Activated T-helper 1 cell treated with anti-CD3 and anti-CD28 coated beads, Interleukin-2, amount 50 U/mL, for 16 hours (primary cell): ENCODE results near the gene ACOXL.

ENCODE experiments used
- DNase-seq, 2 donors: peaks; one replicate each; pipeline ENCODE4 v3.0.0-alpha.2; 2020; ENCODE audit warnings: low read depth in 1 of 2, low spot score in 1 of 2

Gene ACOXL

DNA sequence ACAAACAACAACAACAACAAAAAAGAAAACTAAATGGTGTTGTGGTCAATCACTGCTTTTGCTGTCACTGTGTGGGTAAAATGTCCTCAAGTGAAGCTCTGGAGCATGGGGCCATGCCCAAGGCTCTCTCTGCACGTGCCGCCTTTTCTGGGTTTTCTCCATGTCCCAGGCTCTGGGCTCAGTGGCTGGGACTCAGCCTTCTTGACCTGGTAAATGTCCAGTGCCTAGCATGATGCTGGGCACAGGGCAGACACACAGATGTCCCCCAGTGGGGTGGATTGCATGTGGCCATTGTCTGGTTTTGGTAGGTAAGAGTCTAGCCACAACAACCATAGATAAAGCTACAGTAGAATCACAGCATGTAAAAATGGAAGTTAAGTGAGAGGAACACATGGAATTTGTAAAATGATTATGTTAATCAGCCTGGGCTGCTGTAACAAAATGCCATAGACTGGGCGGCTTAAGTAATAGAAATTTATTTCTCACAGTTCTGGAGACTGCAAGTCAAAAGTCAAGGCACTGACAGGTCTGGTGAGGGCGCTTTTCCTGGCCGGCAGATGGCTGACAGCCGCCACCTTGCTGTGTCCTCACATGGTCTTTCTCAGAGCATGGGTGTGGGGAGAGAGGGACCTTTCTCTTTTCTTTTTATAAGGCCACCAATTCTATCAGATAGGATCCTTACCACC, 174.4 kb downstream of the ACOXL start:
- DNase-seq = no peak

DNA sequence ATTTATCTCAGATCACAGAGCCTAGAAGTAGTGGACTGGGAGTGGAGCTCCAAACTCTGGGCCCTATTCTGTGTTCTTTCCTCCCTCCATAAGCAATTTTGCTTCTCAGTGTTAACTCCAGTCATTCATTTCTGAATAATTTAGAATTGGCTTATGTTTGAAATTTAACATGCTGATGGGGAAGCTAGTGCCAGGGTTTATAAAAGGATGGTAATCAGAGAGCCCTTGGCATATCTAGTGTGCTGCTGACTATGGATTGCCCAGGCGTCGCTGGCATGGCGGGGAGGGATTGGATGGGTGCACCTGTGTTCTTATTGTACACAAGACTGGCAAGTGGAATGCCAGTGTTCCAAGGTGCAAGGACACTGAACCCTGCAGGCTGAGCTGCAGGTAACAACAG, 177.1 kb downstream of the ACOXL start:
- DNase-seq = no peak

DNA sequence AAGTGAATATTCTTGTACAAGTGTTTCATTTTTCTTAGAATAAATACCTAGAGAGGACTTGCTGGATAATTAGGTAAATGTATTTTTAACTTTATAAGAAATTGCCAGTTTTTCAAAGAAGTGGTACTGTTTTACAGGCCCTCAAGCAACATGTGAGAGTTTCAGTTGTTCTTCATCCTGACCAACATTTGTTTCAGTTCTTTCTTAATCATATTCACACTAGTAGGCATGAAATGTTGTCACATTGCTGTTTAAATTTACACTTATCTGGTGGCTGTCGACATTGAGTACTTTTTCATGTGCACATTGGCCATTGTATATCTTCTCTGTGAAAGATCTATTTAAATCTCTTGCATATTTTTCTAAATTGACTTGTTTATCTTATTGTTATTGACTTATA, 178.1 kb downstream of the ACOXL start:
- DNase-seq = no peak

DNA sequence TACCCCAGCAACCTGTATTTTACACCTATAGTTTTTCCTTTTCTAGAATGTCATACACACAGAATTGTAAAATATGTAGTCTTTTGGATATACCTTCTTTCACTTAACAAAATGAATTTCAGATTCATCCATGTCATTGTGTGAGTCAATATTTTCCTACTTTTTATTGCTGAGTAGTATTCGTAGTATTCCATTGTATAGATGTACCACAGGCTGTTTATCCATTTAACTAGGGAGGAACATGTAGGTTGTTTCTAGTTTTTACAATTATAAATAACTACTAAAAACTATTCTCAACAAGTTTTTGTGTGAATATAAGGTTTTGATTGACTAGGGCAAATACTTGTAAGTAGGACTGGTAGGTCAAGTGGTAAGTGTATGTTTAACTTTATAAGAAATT, 187.4 kb downstream of the ACOXL start:
- no peak for DNase-seq

DNA sequence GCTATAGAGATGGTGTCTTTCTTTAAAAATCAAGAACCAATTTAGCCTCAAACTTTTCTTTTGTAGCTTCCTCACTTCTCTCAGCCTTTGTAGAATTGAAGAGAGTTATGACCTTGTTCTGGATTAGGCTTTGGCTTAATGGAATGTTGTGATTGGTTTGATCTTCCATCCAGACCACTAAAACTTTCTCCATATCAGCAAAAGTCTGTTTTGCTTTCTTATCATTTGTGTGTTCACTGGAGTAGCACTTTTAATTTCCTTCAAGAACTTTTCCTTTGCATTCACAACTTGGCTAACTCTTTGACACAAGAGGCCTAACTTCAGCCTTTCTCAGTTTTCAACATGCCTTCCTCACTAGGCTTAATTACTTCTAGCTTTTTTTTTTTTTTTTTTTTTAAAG, 193.1 kb downstream of the ACOXL start:
- no peak for DNase-seq

DNA sequence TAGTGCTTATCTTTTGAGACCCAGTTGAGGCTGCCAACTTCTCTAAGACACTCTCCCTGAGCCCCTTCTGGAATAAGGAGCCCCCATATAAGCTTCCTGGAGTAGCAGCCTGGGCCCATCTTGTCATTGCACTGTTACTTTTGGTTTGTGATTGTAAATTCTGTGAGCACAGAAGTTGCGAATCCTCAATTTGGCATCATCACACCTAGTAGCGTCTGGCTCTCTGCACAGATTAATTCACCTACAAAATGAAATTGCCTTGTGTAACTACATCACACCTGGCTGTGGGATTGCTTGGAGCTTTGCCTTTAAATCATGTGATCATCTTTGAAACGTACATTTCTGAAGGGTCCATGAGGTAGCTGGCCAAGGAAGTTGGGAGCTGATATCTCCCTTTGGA, 195.2 kb downstream of the ACOXL start:
- no peak for DNase-seq

DNA sequence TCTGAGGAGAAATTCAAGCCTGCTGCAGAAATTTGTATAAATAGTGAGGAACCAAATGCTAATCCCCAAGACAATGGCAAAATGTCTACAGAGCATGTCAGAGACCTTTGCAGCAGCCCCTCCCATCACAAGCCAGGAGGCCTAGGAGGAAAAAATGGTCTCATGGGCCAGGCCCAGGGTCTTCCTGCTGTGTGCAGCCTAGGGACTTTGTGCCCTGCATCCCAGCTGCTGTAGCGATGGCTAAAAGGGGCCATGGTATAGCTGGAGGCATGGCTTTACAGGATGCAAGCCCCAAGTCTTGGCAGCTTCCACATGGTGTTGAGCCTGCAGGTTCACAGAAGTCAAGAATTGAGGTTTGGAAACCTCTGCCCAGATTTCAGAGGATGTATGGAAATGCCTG, 197.2 kb downstream of the ACOXL start:
- no peak for DNase-seq

DNA sequence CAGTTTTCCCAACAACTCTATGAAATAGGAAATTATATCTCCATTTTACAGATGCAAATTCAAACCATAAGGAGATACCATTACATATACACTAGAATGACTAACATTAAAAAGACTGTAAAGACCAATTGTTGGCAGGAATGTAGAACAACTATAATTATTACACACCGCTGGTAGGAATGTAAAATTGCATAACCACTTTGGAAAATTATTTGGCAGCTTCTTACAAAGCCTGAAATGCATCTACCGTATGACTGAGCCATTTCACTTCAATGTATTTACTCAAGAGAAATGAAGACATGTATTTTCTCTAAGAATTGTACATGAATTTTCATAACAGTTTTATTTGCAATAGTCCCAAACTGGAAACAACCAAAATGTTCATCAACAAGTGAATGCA, 199.3 kb downstream of the ACOXL start:
- DNase-seq = no peak

DNA sequence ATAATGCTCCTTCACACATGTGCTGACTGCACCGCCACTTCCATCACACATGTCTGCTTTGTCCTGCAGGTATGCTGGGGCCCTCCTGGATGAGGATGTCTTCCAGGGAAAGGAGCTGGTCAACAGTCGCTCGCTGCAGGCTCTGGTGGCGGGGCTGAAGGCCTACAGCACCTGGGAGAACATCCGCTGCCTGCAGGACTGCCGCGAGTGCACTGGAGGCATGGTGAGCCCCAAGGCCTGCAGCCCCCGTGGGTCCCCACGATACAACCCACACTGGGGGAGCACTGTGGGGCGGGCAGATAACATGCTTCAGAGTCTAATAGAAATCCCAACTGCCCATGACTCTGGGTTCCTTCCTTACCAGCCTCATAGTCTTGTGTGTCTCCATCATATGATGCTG, 201.0 kb downstream of the ACOXL start:
- DNase-seq = no peak

DNA sequence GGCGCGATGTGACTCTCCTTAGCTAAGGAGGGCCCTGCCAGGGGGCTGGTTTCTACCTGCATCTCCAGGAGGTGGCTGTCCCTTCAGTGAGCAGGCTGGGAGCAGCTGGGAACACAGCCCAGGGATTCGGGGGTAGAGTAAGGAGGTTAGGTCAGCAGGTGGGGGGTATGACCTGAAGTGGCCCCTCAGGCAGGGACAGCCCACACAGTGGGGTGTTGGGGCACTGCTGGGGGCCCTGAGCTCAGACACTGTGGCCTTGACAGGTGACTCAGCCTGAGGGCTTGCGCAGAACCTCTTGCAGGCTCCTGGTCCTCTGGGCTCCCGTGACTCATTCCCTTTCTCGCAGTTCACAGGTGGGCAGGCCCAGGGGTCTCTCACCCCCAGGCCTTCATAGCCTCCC, 202.6 kb downstream of the ACOXL start:
- DNase-seq = no peak

DNA sequence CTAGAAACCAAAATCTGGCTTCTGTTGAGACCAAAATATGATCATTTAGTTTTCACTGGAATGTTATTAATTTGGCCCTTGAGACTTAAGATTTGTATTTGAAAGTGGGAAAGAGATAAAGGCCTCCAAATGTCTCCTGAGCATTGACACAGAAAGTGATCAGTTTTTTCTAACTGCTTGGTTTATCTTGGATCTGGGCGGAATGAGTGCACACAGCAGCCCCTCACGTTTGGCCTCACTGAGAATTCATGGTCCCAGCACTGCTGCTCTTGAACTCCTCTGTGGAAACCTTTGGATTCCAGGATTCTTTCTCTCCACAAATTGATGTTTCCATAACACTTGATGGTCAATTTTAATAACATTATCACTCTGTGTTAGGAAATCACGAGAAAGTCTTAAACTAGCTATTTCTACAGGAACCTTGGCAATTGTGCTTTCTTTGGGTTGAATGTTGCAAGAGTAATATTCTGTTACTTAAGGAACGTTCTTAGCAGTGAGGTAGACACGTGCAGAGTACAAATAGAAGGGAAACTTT, 208.1 kb downstream of the ACOXL start:
- no peak for DNase-seq

DNA sequence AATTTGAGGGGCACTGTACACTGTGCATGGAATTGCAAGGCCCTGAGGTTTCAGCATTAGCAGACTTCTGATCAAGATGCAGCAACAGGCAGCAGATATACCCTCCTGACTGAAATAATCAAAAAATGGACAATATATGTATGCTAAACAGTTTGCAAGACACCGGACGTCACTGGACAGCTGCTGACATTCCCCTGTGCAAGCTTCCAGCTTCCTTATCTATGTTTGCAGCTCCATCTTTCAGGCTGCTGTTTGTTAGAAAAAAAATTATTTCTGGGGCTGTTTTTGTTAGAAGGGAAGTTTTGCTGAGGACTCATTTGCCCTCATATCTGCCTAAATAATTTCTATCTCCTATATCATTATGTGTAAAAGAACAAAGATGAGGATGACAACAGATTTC, 208.9 kb downstream of the ACOXL start:
- DNase-seq = no peak

DNA sequence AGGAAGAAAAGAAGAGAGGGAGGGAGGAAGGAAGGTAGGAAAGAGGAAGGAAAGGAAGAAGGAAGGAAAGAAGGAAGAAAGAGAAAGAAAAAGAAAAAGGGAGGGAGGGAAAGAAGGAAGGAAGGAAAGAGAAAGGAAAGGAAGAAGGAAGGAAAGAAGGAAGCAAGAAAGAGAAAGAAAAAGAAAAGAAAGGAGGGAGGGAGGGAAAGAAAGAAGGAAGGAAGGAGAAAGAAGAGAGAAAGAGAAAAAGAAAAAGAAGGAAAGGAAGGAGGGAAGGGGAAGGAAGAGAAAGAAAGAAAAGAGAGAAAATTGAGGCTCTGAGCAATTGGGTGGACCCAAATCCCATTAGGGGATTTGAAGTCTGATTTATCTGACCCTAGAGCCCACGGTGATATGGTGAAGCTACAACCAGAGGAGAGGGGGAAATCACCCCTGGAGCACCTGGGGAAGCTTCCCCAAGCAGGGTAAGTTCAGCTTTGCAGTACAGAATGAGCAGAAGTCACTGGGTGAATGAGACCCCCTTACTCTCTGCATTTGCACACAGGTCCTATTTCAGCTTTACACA, 210.8 kb downstream of the ACOXL start:
- DNase-seq = no peak

DNA sequence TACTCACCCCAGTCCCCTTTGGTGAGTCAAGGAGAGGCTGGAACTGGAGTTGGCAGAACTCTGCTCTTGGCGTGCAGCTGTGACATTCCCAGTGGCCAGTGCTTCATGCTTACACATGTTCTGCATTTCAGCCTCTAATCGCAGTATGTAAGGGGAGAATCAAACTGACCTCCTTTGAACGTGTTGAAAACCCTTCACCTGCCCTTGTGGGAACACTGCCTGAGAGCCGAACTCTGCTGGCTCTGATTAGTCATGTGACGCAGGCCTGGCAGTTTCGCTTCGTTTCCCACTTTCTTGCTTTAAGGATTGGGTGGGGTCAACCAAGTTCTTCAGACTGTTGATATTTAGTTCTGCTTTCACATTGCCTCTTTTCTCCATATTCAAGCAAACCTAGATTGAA, 214.5 kb downstream of the ACOXL start:
- no peak for DNase-seq

DNA sequence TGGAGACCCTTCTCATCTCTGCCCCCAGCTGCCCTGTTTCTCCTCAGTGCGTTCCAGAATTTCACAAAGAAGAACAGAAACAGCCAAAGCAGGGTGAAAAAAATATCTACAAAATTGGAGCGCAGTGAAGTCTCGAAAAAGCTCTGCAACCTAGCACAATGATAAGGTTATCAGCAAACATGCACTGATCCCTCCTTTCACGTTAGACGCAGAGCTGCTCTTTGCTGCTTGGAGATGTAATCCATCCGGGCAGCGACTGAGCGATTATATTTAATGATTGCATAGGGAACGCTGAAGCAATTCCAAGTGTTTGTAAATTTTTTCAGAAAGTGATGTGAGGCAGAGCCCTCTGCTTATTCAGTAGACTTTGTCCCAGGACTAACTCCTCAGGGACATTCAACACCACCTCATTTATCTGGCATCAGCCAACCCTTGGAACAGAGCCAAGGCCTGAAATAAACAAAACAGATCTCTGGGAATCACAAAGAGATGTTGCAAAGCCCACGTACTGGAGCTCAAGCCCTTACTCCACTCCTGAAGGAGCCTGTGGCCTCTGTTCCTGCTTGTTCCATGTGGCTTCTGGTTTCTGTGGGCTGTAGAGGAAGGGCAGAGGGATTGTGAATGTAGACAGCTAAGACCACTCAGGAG, 215.8 kb downstream of the ACOXL start:
- DNase-seq = no peak

DNA sequence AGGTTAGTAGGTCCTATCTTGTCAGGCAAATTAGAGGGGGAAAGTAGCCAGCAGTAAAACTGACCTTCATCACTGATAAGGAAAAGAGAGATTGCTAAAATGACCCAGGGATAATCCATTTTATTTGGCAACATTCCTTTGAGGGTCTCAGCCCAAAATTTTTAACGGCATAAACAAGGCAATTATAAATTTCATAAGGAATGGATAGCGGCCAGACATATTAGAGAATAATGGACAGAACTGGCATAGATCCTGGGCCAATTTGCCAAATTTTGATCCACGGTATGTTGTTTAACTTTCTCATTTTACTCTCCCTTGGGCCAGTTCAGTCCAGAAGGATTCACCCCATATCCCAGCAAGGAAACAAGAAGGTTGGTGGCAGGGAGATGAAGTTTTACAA, 217.9 kb downstream of the ACOXL start:
- no peak for DNase-seq

DNA sequence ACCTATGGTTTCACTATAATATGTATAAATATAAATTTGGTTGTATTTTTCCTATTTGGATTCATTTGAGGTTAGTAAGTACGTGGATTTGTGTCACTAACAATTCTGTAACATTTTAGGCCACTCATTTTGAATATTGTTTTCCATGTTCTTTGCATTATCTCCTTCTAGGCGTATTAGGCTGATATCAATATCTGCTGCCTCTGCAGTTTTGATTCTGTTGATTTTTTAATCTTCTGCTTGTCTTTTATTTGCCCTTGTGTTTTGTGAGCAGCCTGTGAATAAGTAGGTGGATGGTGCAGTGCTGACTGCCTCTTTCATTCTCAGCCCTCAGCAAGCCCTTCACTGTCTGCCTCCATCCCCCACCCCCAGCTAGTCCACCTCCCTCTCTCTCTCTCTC, 222.7 kb downstream of the ACOXL start:
- DNase-seq = no peak

DNA sequence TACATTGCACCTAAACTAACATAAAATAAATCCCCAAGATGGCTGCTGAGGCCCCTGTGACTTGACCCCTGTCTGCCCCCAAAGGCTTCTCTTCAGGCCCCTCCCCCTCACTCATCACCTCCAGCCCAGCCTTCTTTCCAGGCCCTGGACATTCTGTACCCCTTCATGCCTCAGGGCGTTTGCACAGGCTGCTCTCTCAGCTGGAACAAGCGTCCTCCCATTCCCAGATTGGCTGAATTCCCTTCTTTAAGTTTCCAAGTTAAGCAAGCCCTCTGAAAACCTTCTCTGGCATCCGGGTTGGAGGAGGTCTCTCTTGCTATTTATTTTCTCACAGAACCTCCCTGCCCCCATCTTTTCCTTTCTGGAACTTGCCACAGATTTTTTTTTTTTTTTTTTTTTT, 223.2 kb downstream of the ACOXL start:
- no peak for DNase-seq

DNA sequence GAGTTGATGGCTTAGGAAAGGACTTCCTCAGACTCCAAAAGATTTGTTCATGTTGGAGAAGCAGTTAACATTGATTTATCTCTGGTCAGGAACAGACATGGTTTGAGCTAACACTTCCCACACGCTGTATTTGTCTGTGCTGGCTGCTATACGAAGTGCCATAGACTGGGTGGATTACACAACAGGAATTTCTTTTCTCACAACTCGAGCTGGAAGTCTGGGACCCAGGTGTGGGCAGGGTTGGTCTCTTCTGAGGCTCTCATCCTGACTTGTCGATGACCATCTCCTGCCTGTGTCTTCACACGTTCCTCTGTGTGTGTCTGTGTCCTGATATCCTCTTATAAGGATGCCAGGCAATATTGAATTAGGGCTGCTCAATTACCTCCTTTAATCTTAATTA, 224.9 kb downstream of the ACOXL start:
- no peak for DNase-seq

DNA sequence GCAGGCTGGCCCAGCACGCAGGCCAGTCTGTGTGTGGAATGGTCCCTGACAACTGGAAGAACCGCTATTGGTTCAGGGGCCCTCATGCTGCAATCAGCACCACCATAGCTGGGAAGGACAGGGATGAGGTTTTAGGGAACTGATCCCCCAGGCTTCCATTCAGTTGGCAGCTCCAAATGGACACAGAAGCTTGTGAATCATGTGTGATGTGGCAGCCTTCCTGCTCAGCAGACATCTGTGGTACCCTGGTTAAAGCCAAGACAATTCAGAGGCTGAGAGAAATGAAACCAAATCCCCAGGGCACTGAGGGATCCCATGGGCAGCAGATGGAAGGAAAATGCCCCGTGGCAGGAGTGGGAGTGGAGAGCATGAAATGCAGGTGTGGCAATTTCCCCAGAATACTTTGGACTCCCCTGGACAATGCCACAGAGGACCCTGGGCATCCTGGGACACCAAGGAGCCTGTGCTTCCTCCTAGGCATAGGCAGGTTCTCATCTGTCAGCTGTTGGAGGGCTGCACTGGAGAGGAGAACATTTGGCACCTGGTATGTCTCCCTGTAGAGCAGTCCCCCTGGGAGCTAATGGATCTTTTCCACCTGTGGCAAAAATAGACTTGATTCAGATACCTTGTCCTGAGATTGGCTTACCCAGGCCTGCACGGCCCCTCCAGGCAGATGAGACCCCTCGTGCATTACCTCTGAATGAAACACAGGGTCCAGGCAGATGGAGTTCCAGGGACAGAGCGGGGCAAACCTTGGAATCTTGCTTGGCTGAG, 226.2 kb downstream of the ACOXL start:
- DNase-seq = no peak

DNA sequence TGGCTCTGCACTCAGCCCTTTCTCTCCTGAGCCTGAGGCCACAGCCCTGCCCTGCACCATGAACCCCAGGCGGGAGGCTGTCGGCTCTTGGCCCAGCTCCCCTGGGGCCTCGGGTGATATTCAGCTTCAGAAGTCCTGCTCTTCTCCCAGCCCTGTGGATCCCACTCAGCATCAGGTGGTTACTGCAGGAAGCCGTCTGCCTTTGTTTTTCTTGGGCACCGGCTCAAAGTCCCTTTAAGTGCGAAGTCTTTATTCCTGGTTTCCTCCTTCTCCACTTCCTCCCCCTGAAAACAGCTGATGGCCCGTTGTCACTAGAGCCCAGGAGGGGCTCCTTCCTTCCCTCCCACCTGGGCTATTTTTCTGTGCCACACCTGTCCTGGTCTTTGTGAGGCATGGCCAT, 226.8 kb downstream of the ACOXL start:
- DNase-seq = no peak

DNA sequence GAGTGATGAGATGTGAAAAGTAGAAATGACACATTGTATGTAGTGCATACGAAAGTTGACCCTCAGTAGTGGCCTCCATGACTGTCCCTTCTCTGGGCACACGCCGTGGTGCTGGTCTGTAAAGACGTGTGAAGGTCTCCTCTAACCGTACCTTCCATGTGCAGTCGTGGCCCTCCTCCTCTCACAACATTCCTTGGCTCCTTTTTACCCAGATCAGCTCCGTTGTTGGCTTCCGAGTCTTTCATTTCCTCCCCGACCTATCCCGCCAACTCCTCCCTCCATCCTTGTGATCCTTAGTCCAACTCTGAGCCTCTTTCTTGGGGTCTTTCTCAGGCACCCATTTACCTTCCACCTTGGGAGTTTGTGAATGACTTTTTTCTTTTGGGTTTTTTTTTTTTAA, 227.9 kb downstream of the ACOXL start:
- no peak for DNase-seq
